Measurements from ENCODE around the gene CELA1. TPM values are rescaled to one million over a fixed set of nuclear protein-coding genes. Genes with fewer than 3 reads are reported as not detected.
"Not testable (repeated sequence)": the region's sequence is repeated elsewhere in the genome, so short reads cannot be mapped to it uniquely, and the experiment has no call there.

Gene CELA1
- total RNA-seq, 1 experiment from 2014 or later = 1.2 TPM

GRCh38 chr12:51345681-51346080, 798 bp downstream of the CELA1 start:
- Histone ChIP-seq H3K36me3 (no peaks in the 10 kb centered on the region), H3K27ac (peak overlapping the region; percentile 79), H3K9me3 (replicated peaks) (no peaks in the 10 kb centered on the region), H3K4me1 (replicated peaks) (peaks cover 53% of the 10 kb centered on the region), H3K27me3 (replicated peaks) (no peaks in the 10 kb centered on the region), H3K4me3 (no peak overlapping the region)
- DNase-seq (ENCODE audit: low read depth in 1 of 2, low spot score in 2 of 2) = peak; percentile 71 to 86

GRCh38 chr12:51343201-51343600, 3.3 kb downstream of the CELA1 start:
- no peak for DNase-seq (ENCODE audit: low read depth in 1 of 2, low spot score in 2 of 2)
- no peak overlapping the region for H3K27ac ChIP-seq
- H3K36me3 ChIP-seq = no peaks in the 10 kb centered on the region
- H3K4me1 ChIP-seq (replicated peaks) = peaks cover 30% of the 10 kb centered on the region
- no peaks in the 10 kb centered on the region for H3K27me3 ChIP-seq (replicated peaks)
- H3K4me3 ChIP-seq = no peak overlapping the region
- H3K9me3 ChIP-seq (replicated peaks) = no peaks in the 10 kb centered on the region

- Histone ChIP-seq H3K27me3 (replicated peaks) (no peaks in the 10 kb centered on the region), H3K9me3 (replicated peaks) (no peaks in the 10 kb centered on the region), H3K36me3 (no peaks in the 10 kb centered on the region), H3K27ac (no peak overlapping the region), H3K4me3 (no peak overlapping the region), H3K4me1 (replicated peaks) (peaks cover 27% of the 10 kb centered on the region)
- DNase-seq (ENCODE audit: low read depth in 1 of 2, low spot score in 2 of 2) = no peak
Measured at GRCh38 chr12:51342416-51342815, 4.1 kb downstream of the CELA1 start.

- Histone ChIP-seq H3K36me3 (no peaks in the 10 kb centered on the region), H3K9me3 (replicated peaks) (no peaks in the 10 kb centered on the region), H3K27me3 (replicated peaks) (no peaks in the 10 kb centered on the region), H3K4me3 (no peak overlapping the region; the same call in 1 of the 2 replicates), H3K4me1 (replicated peaks) (peaks cover 19% of the 10 kb centered on the region), H3K27ac (no peak overlapping the region; the same call in 1 of the 2 replicates)
- peak; percentile 68 to 82 for DNase-seq (ENCODE audit: low read depth in 1 of 2, low spot score in 2 of 2)
Measured at GRCh38 chr12:51341251-51342007, 5.0 kb downstream of the CELA1 start.

GRCh38 chr12:51339750-51340149, 6.7 kb downstream of the CELA1 start:
- H3K4me3 ChIP-seq = no peak overlapping the region
- no peaks in the 10 kb centered on the region for H3K27me3 ChIP-seq (replicated peaks)
- no peaks in the 10 kb centered on the region for H3K36me3 ChIP-seq
- no peak for DNase-seq (ENCODE audit: low read depth in 1 of 2, low spot score in 2 of 2)
- H3K9me3 ChIP-seq (replicated peaks) = no peaks in the 10 kb centered on the region
- H3K27ac ChIP-seq = no peak overlapping the region
- H3K4me1 ChIP-seq (replicated peaks) = peaks cover 4% of the 10 kb centered on the region

- H3K4me1 ChIP-seq (replicated peaks); H3K27ac ChIP-seq; H3K36me3 ChIP-seq; DNase-seq (ENCODE audit: low read depth in 1 of 2, low spot score in 2 of 2); H3K9me3 ChIP-seq (replicated peaks); H3K27me3 ChIP-seq (replicated peaks); H3K4me3 ChIP-seq: not testable (repeated sequence)
Measured at GRCh38 chr12:51337336-51337735, 9.1 kb downstream of the CELA1 start.

- Histone ChIP-seq H3K27ac (no peak overlapping the region), H3K36me3 (no peaks in the 10 kb centered on the region), H3K9me3 (replicated peaks) (no peaks in the 10 kb centered on the region), H3K4me1 (replicated peaks) (peaks cover 7% of the 10 kb centered on the region), H3K4me3 (no peak overlapping the region), H3K27me3 (replicated peaks) (no peaks in the 10 kb centered on the region)
- no peak for DNase-seq (ENCODE audit: low read depth in 1 of 2, low spot score in 2 of 2)
Measured at GRCh38 chr12:51335931-51336330, 10.5 kb downstream of the CELA1 start.

GRCh38 chr12:51334764-51335163, 11.7 kb downstream of the CELA1 start:
- Histone ChIP-seq H3K36me3 (no peaks in the 10 kb centered on the region), H3K9me3 (replicated peaks) (no peaks in the 10 kb centered on the region), H3K27me3 (replicated peaks) (no peaks in the 10 kb centered on the region), H3K27ac (no peak overlapping the region), H3K4me3 (no peak overlapping the region), H3K4me1 (replicated peaks) (peaks cover 15% of the 10 kb centered on the region)
- no peak for DNase-seq (ENCODE audit: low read depth in 1 of 2, low spot score in 2 of 2)

GRCh38 chr12:51333536-51333935, 12.9 kb downstream of the CELA1 start:
- DNase-seq (ENCODE audit: low read depth in 1 of 2, low spot score in 2 of 2) = no peak

DNA sequence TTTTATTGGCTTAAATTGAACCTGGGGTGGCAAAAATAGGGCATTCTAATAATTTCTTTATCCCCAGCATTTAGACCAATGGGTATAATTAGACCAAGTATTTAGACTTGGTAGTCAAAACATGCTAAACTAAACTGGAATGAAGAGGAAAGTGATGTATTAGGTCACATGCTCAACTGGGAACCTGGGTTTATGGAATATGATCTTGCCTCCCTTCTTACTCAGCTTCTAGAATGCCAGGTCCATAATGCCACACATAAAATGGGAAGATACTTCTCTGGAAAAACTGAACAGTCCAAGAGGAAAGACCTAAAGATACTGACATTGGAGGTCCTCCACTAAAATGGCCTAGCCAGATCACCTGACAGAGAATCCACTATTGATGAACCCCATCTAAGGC, 16.3 kb downstream of the CELA1 start:
- DNase-seq (ENCODE audit: low read depth in 1 of 2, low spot score in 2 of 2) = no peak

More at GRCh38 chr12:51333536-51333935, 12.9 kb downstream of the CELA1 start:
- H3K9me3 ChIP-seq (replicated peaks) = no peaks in the 10 kb centered on the region
- no peak overlapping the region for H3K4me3 ChIP-seq
- H3K27ac ChIP-seq = no peak overlapping the region
- peaks cover 17% of the 10 kb centered on the region for H3K4me1 ChIP-seq (replicated peaks)
- no peaks in the 10 kb centered on the region for H3K36me3 ChIP-seq
- H3K27me3 ChIP-seq (replicated peaks) = no peaks in the 10 kb centered on the region

DNA sequence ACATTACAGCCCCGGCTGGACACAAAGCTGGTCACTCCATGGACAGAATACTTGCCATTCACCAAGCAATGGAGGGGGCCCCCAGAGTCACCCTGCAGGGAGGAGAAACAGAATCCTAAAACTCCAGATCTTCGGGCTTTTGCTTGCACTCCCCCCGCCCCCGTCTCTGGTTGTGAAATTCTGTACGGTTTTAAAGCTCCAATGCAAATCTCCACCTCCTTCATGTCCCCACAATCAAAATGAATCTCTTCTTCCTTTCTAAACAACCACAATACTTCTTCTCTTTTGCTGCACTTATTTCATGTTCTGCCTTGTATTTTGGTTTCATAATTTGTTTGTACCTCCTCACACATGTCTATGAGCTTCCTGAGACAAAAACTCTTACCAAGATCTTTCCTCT, 16.7 kb downstream of the CELA1 start:
- Histone ChIP-seq H3K27me3 (replicated peaks) (no peaks in the 10 kb centered on the region), H3K4me3 (no peak overlapping the region), H3K36me3 (no peaks in the 10 kb centered on the region), H3K9me3 (replicated peaks) (no peaks in the 10 kb centered on the region), H3K27ac (no peak overlapping the region), H3K4me1 (replicated peaks) (peaks cover 40% of the 10 kb centered on the region)
- DNase-seq (ENCODE audit: low read depth in 1 of 2, low spot score in 2 of 2) = no peak

More for the DNA sequence above, 16.3 kb downstream of the CELA1 start:
- Histone ChIP-seq H3K27me3 (replicated peaks) (no peaks in the 10 kb centered on the region), H3K4me1 (replicated peaks) (peaks cover 40% of the 10 kb centered on the region), H3K36me3 (no peaks in the 10 kb centered on the region), H3K4me3 (no peak overlapping the region), H3K27ac (no peak overlapping the region), H3K9me3 (replicated peaks) (no peaks in the 10 kb centered on the region)

- no peak overlapping the region for H3K4me3 ChIP-seq
- H3K9me3 ChIP-seq (replicated peaks) = no peaks in the 10 kb centered on the region
- H3K27ac ChIP-seq = no peak overlapping the region
- H3K27me3 ChIP-seq (replicated peaks) = no peaks in the 10 kb centered on the region
- DNase-seq (ENCODE audit: low read depth in 1 of 2, low spot score in 2 of 2) = no peak
- H3K36me3 ChIP-seq = no peaks in the 10 kb centered on the region
- peaks cover 40% of the 10 kb centered on the region for H3K4me1 ChIP-seq (replicated peaks)
Measured at GRCh38 chr12:51328587-51328986, 17.9 kb downstream of the CELA1 start.

DNA sequence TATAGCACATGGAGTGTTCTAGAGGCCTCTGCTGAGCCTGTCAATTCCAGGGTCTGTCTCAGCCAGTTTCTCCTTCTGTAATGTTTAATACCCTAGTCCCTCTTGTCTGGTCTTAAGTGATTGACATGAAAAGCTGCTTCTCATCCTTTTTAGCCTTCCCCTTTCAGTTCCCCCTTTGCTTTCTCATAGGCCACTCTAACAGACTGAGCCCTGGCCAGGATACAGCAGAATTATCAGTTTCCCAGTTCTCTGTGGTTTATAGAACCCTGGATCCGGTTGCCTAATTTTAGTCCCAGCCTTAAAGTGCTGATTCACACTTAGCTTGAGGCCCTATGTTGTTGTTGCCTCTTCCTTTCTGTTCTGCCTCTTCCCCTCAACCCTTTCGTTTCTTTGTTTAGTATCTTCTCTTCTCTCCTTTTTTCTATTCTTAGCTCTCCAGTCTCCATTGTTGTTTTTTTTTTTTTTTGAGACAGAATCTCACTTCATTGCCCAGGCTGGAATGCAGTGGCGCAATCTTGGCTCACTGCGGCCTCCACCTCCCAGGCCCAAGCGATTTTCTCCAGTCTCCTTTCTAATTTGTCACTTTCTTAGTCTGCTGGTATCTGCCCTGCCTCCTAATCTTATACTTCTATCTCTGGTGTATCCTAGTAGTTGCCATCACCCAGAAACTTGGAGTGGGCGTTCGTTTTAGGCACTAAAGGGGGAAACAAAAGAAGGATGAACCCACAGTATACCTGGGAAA, 19.6 kb downstream of the CELA1 start:
- Histone ChIP-seq H3K27me3 (replicated peaks) (no peaks in the 10 kb centered on the region), H3K27ac (peak overlapping the region; percentile 95), H3K4me1 (replicated peaks) (peaks cover 41% of the 10 kb centered on the region), H3K9me3 (replicated peaks) (no peaks in the 10 kb centered on the region), H3K4me3 (no peak overlapping the region), H3K36me3 (no peaks in the 10 kb centered on the region)
- peak; percentile 60 to 87 for DNase-seq (ENCODE audit: low read depth in 1 of 2, low spot score in 2 of 2)

- Histone ChIP-seq H3K9me3 (replicated peaks) (no peaks in the 10 kb centered on the region), H3K4me1 (replicated peaks) (peaks cover 46% of the 10 kb centered on the region), H3K27me3 (replicated peaks) (no peaks in the 10 kb centered on the region), H3K27ac (no peak overlapping the region), H3K36me3 (no peaks in the 10 kb centered on the region), H3K4me3 (no peak overlapping the region)
- DNase-seq (ENCODE audit: low read depth in 1 of 2, low spot score in 2 of 2) = no peak
Measured at GRCh38 chr12:51324953-51325352, 21.5 kb downstream of the CELA1 start.

All from SJSA1 (cell line).